ENCODE measurements around the gene SLC9C2.
"Not testable (repeated sequence)": the region's sequence is repeated elsewhere in the genome, so short reads cannot be mapped to it uniquely, and the experiment has no call there.

DNA sequence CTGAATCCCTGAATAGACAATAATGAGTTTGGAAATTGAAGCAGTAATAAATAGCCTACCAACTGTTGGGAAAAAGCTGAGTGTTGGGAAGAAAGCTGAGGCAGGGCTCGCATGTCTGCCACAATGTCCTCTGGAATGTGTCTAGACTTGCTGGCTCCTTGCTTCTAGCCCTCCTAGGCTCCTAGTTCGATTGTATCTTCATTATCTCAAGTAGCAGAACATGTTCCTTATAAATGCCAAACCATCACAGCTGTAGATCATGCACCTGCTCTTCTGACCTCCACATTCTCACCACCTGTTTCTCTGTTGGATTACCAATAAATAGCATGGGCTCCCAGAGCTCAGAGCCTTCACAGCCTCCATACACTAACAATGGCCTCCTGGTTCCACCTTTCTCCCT, 138.7 kb downstream of the SLC9C2 start:
- TF ChIP-seq, protein P1, sequence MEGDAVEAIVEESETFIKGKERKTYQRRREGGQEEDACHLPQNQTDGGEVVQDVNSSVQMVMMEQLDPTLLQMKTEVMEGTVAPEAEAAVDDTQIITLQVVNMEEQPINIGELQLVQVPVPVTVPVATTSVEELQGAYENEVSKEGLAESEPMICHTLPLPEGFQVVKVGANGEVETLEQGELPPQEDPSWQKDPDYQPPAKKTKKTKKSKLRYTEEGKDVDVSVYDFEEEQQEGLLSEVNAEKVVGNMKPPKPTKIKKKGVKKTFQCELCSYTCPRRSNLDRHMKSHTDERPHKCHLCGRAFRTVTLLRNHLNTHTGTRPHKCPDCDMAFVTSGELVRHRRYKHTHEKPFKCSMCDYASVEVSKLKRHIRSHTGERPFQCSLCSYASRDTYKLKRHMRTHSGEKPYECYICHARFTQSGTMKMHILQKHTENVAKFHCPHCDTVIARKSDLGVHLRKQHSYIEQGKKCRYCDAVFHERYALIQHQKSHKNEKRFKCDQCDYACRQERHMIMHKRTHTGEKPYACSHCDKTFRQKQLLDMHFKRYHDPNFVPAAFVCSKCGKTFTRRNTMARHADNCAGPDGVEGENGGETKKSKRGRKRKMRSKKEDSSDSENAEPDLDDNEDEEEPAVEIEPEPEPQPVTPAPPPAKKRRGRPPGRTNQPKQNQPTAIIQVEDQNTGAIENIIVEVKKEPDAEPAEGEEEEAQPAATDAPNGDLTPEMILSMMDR (conservative IDR thresholded peaks at IDR 0.05; ENCODE audit: low read depth, low read length): not testable (repeated sequence)
- not testable (repeated sequence) for TF ChIP-seq EZH2 (IDR thresholded peaks at IDR 0.05; ENCODE audit: low read length, unreplicated experiment); EZH2phosphoT487 (IDR thresholded peaks at IDR 0.05; ENCODE audit: borderline replicate concordance, low read length)
